WTC11 (cell line): Measurements from ENCODE around the gene CDH3. TPM values are rescaled to one million over a fixed set of nuclear protein-coding genes. Genes with fewer than 3 reads are reported as not detected.

Experiments
- ATAC-seq: fragments of 200-7000 bp; cut with Tn5 transposase; 2 replicates; pipeline ENCODE4 v1.10.0; 2021; ENCODE audit warnings: mild to moderate bottlenecking, moderate library complexity
- CTCF ChIA-PET: fragments of 300-600 bp; sonication (Branson Sonifier 250); formaldehyde crosslinking; loops from one replicate; lab custom pipeline; 2021; ENCODE audit warnings: antibody characterized with exemption; lab: Charles Lee
- POLR2A ChIA-PET: fragments of 350-600 bp; sonication (Branson Sonifier 250); formaldehyde crosslinking; loops from one replicate; lab custom pipeline; 2021; ENCODE audit warnings: antibody characterized with exemption; lab: Charles Lee
- DNase-seq: peaks from one replicate; pipeline ENCODE4 v3.0.0; 2021; ENCODE audit warnings: low spot score
- H3K27ac Mint-ChIP-seq: 2 replicates; pipeline ENCODE4 v1.8.0; 2021; ENCODE audit warnings: mixed read lengths
- H3K27me3 Mint-ChIP-seq: 2 replicates; pipeline ENCODE4 v1.8.0; 2021; ENCODE audit warnings: low read depth, mild to moderate bottlenecking, moderate library complexity, mixed read lengths
- H3K36me3 Mint-ChIP-seq: 2 replicates; pipeline ENCODE4 v1.8.0; 2021; ENCODE audit warnings: mixed read lengths
- H3K4me1 Mint-ChIP-seq: 2 replicates; pipeline ENCODE4 v1.8.0; 2022; ENCODE audit warnings: mixed read lengths
- H3K4me3 Mint-ChIP-seq: 2 replicates; pipeline ENCODE4 v1.8.0; 2021; ENCODE audit warnings: mild to moderate bottlenecking, moderate library complexity, mixed read lengths
- H3K9me3 Mint-ChIP-seq: 2 replicates; pipeline ENCODE4 v1.8.0; 2021; ENCODE audit warnings: mixed read lengths
- AFF4 ChIP-seq: sonication (generic); formaldehyde crosslinking; IDR thresholded peaks from 2 replicates; pipeline ENCODE4 v1.8.1; 2023; ENCODE audit warnings: mild to moderate bottlenecking, missing genetic modification reagents, borderline replicate concordance
- CREB1 ChIP-seq: sonication (generic); formaldehyde crosslinking; IDR thresholded peaks from 2 replicates; pipeline ENCODE4 v1.8.0; 2023; ENCODE audit warnings: mild to moderate bottlenecking, missing genetic modification reagents
- ESRRA ChIP-seq: sonication (generic); formaldehyde crosslinking; IDR thresholded peaks from 2 replicates; pipeline ENCODE4 v1.8.1; 2022; ENCODE audit warnings: mild to moderate bottlenecking, missing genetic modification reagents, borderline replicate concordance
- GRHL2 ChIP-seq: fragments of 250-450 bp; sonication (Bioruptor Pico); IDR thresholded peaks from 2 replicates; pipeline ENCODE4 v1.8.0; 2022; ENCODE audit warnings: mild to moderate bottlenecking, moderate library complexity; ENCODE audit not compliant: insufficient replicate concordance, severe bottlenecking
- NFATC4 ChIP-seq: fragments of 250-450 bp; sonication (Bioruptor Pico); IDR thresholded peaks from 2 replicates; pipeline ENCODE4 v1.9.0; 2021; ENCODE audit warnings: mild to moderate bottlenecking
- NR3C1 ChIP-seq: sonication (generic); formaldehyde crosslinking; conservative IDR thresholded peaks from 2 replicates; pipeline ENCODE4 v1.8.1; 2023; ENCODE audit warnings: low read depth, mild to moderate bottlenecking, missing genetic modification reagents
- RORB ChIP-seq: fragments of 250-450 bp; sonication (Bioruptor Pico); IDR thresholded peaks from 2 replicates; pipeline ENCODE4 v1.9.0; 2021; ENCODE audit warnings: mild to moderate bottlenecking
- TEAD1 ChIP-seq: sonication (generic); formaldehyde crosslinking; IDR thresholded peaks from 2 replicates; pipeline ENCODE4 v1.8.0; 2022; ENCODE audit warnings: mild to moderate bottlenecking, missing genetic modification reagents
- USF2 ChIP-seq: sonication (generic); formaldehyde crosslinking; IDR thresholded peaks from 2 replicates; pipeline ENCODE4 v1.8.1; 2023; ENCODE audit warnings: mild to moderate bottlenecking, missing genetic modification reagents, moderate library complexity
- ZBTB21 ChIP-seq: sonication (generic); formaldehyde crosslinking; IDR thresholded peaks from 2 replicates; pipeline ENCODE4 v1.8.1; 2023; ENCODE audit warnings: mild to moderate bottlenecking, missing genetic modification reagents, borderline replicate concordance
- ZBTB43 ChIP-seq: sonication (generic); formaldehyde crosslinking; IDR thresholded peaks from 2 replicates; pipeline ENCODE4 v1.8.1; 2023; ENCODE audit warnings: mild to moderate bottlenecking, missing genetic modification reagents
- ZNF138 ChIP-seq: sonication (generic); formaldehyde crosslinking; conservative IDR thresholded peaks from 2 replicates; pipeline ENCODE4 v1.8.1; 2022; ENCODE audit warnings: mild to moderate bottlenecking, moderate library complexity, missing genetic modification reagents
- ZNF219 ChIP-seq: sonication (generic); formaldehyde crosslinking; IDR thresholded peaks from 2 replicates; pipeline ENCODE4 v1.8.0; 2023; ENCODE audit warnings: missing genetic modification reagents, mild to moderate bottlenecking, borderline replicate concordance
- ZNF416 ChIP-seq: fragments of 250-450 bp; sonication (Bioruptor Pico); IDR thresholded peaks from 2 replicates; pipeline ENCODE4 v1.9.0; 2021; ENCODE audit warnings: mild to moderate bottlenecking, inconsistent platforms
- ZSCAN18 ChIP-seq: fragments of 250-450 bp; sonication (Bioruptor Pico); IDR thresholded peaks from 2 replicates; pipeline ENCODE4 v2.1.2; 2022; ENCODE audit warnings: mild to moderate bottlenecking, moderate library complexity
- total RNA-seq: library from RNA; stranded (reverse); gene quantifications from 3 replicates; pipeline ENCODE4 v1.2.3, GENCODE V29; 2021
- TF ChIP-seq, protein P1 (sequence below): fragments of 250-450 bp; sonication (Bioruptor Pico); conservative IDR thresholded peaks from 2 replicates; pipeline ENCODE4 v1.9.0; 2021; ENCODE audit warnings: mild to moderate bottlenecking
- TF ChIP-seq, protein P2 (sequence below): fragments of 250-450 bp; sonication (Bioruptor Pico); IDR thresholded peaks from 2 replicates; pipeline ENCODE4 v1.9.0; 2021; ENCODE audit warnings: mild to moderate bottlenecking
- TF ChIP-seq, protein P3 (sequence below): sonication (generic); formaldehyde crosslinking; IDR thresholded peaks from 2 replicates; pipeline ENCODE4 v1.8.1; 2023; ENCODE audit warnings: mild to moderate bottlenecking, moderate library complexity, missing genetic modification reagents

Gene CDH3
- total RNA-seq, 1 experiment from 2014 or later: 128 TPM

DNA sequence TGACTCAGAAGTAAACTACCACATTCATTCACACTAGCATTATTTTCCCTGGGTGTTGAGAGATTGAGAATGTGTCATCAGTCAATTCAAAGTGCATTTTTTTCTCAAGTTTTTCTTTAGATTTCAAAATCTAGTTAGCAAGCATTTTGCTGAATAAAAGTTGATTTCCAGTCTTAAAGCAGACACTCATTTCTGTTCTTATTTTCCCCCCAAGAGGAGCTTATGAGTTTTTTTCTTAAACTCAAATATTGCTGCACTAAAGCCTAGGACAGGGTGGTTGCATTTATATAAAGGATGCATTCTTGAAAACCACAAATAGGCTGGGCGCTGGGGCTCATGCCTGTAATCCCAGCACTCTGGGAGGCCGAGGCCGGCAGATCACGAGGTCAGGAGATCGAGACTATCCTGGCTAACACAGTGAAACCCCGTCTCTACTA, 15.3 kb downstream of the CDH3 start (continued):
- TF ChIP-seq, protein P1, sequence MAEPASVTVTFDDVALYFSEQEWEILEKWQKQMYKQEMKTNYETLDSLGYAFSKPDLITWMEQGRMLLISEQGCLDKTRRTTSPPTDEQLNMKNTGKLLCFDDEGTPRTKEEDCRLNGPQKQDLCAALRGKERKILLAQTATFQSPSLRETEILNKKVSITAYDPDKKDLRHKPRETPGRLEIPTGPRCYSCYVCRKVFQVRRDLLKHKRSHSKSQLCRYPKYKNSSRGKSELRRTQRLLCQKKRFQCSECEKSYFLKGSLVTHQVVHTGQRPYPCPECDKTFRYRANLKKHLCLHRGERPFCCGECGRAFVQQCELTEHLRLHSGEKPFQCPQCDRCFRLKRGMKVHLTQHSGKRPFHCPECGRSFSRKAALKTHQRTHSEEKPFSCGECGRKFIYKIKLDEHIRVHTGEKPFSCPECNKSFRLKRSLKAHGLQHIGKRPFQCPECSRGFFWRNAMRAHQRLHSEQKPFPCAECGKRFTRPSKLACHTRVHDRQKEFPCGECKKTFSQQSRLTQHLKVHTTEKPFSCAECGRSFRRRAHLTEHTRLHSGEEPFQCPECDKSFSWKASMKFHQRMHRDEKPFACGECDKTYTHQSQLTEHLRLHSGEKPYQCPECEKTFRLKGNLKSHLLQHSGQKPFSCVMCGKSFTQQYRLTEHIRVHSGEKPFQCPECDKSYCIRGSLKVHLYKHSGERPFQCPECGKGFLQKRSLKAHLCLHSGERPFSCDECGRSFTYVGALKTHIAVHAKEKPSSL (CRISPR knock-in tag): no peak
- TF ChIP-seq ZBTB21 (CRISPR knock-in tag) (no peak), ZBTB43 (CRISPR knock-in tag) (no peak), ZNF416 (CRISPR knock-in tag) (no peak), TEAD1 (CRISPR knock-in tag) (no peak), NFATC4 (CRISPR knock-in tag) (no peak)

GRCh38 chr16:68662035-68662434, 16.9 kb downstream of the CDH3 start:
- H3K36me3 Mint-ChIP-seq: peaks cover 10% of the 10 kb centered on the region

More at GRCh38 chr16:68662035-68662434, 16.9 kb downstream of the CDH3 start:
- peaks cover 18% of the 10 kb centered on the region for H3K4me1 Mint-ChIP-seq
- H3K9me3 Mint-ChIP-seq: peaks cover 4% of the 10 kb centered on the region; the same call in 1 of the 2 replicates
- H3K27ac Mint-ChIP-seq: peak overlapping the region; percentile 22; the same call in 1 of the 2 replicates
- no peak for ATAC-seq
- CTCF ChIA-PET: no interaction called here
- H3K4me3 Mint-ChIP-seq: no peak overlapping the region
- POLR2A ChIA-PET: no interaction called here
- no peak for DNase-seq
- no peaks in the 10 kb centered on the region for H3K27me3 Mint-ChIP-seq
- TF ChIP-seq USF2 (CRISPR knock-in tag) (no peak), ZNF138 (no peak), GRHL2 (CRISPR knock-in tag) (no peak), ZSCAN18 (CRISPR knock-in tag) (no peak), ZNF416 (CRISPR knock-in tag) (no peak), NR3C1 (CRISPR knock-in tag) (no peak), CREB1 (CRISPR knock-in tag) (no peak), ESRRA (CRISPR knock-in tag) (no peak), RORB (CRISPR knock-in tag) (no peak), AFF4 (CRISPR knock-in tag) (no peak), ZNF219 (CRISPR knock-in tag) (no peak)
- TF ChIP-seq, protein P2, sequence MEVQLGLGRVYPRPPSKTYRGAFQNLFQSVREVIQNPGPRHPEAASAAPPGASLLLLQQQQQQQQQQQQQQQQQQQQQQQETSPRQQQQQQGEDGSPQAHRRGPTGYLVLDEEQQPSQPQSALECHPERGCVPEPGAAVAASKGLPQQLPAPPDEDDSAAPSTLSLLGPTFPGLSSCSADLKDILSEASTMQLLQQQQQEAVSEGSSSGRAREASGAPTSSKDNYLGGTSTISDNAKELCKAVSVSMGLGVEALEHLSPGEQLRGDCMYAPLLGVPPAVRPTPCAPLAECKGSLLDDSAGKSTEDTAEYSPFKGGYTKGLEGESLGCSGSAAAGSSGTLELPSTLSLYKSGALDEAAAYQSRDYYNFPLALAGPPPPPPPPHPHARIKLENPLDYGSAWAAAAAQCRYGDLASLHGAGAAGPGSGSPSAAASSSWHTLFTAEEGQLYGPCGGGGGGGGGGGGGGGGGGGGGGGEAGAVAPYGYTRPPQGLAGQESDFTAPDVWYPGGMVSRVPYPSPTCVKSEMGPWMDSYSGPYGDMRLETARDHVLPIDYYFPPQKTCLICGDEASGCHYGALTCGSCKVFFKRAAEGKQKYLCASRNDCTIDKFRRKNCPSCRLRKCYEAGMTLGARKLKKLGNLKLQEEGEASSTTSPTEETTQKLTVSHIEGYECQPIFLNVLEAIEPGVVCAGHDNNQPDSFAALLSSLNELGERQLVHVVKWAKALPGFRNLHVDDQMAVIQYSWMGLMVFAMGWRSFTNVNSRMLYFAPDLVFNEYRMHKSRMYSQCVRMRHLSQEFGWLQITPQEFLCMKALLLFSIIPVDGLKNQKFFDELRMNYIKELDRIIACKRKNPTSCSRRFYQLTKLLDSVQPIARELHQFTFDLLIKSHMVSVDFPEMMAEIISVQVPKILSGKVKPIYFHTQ (CRISPR knock-in tag): no peak
- TF ChIP-seq, protein P3, sequence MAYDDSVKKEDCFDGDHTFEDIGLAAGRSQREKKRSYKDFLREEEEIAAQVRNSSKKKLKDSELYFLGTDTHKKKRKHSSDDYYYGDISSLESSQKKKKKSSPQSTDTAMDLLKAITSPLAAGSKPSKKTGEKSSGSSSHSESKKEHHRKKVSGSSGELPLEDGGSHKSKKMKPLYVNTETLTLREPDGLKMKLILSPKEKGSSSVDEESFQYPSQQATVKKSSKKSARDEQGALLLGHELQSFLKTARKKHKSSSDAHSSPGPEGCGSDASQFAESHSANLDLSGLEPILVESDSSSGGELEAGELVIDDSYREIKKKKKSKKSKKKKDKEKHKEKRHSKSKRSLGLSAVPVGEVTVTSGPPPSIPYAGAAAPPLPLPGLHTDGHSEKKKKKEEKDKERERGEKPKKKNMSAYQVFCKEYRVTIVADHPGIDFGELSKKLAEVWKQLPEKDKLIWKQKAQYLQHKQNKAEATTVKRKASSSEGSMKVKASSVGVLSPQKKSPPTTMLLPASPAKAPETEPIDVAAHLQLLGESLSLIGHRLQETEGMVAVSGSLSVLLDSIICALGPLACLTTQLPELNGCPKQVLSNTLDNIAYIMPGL (CRISPR knock-in tag): no peak
